NB4 (cell line): ENCODE measurements around the gene VWA3A.

Experiments
- POLR2A ChIP-seq: IDR thresholded peaks from 2 replicates; pipeline ENCODE4 v1.6.1; 2011; ENCODE audit warnings: mild to moderate bottlenecking; ENCODE audit not compliant: insufficient read length; ENCODE audit errors: extremely low read depth
- TF ChIP-seq, protein P1 (sequence below): IDR thresholded peaks from one replicate; pipeline ENCODE4 v1.5.1; 2012; ENCODE audit warnings: low read depth, low read length

- TF ChIP-seq, protein P1, sequence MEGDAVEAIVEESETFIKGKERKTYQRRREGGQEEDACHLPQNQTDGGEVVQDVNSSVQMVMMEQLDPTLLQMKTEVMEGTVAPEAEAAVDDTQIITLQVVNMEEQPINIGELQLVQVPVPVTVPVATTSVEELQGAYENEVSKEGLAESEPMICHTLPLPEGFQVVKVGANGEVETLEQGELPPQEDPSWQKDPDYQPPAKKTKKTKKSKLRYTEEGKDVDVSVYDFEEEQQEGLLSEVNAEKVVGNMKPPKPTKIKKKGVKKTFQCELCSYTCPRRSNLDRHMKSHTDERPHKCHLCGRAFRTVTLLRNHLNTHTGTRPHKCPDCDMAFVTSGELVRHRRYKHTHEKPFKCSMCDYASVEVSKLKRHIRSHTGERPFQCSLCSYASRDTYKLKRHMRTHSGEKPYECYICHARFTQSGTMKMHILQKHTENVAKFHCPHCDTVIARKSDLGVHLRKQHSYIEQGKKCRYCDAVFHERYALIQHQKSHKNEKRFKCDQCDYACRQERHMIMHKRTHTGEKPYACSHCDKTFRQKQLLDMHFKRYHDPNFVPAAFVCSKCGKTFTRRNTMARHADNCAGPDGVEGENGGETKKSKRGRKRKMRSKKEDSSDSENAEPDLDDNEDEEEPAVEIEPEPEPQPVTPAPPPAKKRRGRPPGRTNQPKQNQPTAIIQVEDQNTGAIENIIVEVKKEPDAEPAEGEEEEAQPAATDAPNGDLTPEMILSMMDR = no peak
- no peak for TF ChIP-seq POLR2A
These were observed 41.4 kb upstream of the VWA3A start for GRCh38 chr16:22050963-22051362.
